ENCODE results near the gene HSPA8. TPM values are rescaled to one million over a fixed set of nuclear protein-coding genes. Genes with fewer than 3 reads are reported as not detected.
A peak's percentile ranks its signal among the peaks of the same experiment; 100 is the strongest.

HSPA8 gene
- total and polyA plus RNA-seq, 2 of the 8 experiments (the other 6 are each of a cell fraction or from before 2014, with no cell fraction given), result 1,491 to 2,155 TPM

GRCh38 chr11:123062892-123063825 is 1.2 kb upstream of the HSPA8 start (continued):
- TF ChIP-seq CHD7 (IDR thresholded peaks at IDR 0.05; ENCODE audit: insufficient replicate concordance, low read length), result no peak
- TF ChIP-seq JUN (IDR thresholded peaks at IDR 0.05; ENCODE audit: low read depth, low read length), result no peak
- no peak for TF ChIP-seq SRF (IDR thresholded peaks at IDR 0.05; ENCODE audit: low read depth, low read length)
- TF ChIP-seq TAF7 (optimal IDR thresholded peaks at IDR 0.05; ENCODE audit: borderline replicate concordance, low read depth, low read length), result no peak
- TF ChIP-seq PHF8 (conservative IDR thresholded peaks at IDR 0.05; ENCODE audit: low read depth, low read length), result peak; percentile 3; the same call in 1 of the 2 replicates
- no peak for TF ChIP-seq MAFK (IDR thresholded peaks at IDR 0.05; ENCODE audit: low read depth, low read length)
- TF ChIP-seq ATF2 (IDR thresholded peaks at IDR 0.05; ENCODE audit: low read length), result 0 out of 2 replicates have a peak, but pooled peaks have one; percentile 35
